GM12892 (cell line): ENCODE results near the gene KCNG2.

Experiments
- POLR2A ChIP-seq: IDR thresholded peaks from 2 replicates; pipeline ENCODE4 v1.6.1; 2011; ENCODE audit warnings: low read depth, low read length, control low read depth
- POLR2AphosphoS5 ChIP-seq: IDR thresholded peaks from 2 replicates; pipeline ENCODE4 v1.6.1; 2011; ENCODE audit warnings: low read depth, low read length, control low read depth
- TAF1 ChIP-seq: IDR thresholded peaks from 2 replicates; pipeline ENCODE4 v1.6.1; 2011; ENCODE audit warnings: low read depth, mild to moderate bottlenecking, control low read depth, low read length, borderline replicate concordance

DNA sequence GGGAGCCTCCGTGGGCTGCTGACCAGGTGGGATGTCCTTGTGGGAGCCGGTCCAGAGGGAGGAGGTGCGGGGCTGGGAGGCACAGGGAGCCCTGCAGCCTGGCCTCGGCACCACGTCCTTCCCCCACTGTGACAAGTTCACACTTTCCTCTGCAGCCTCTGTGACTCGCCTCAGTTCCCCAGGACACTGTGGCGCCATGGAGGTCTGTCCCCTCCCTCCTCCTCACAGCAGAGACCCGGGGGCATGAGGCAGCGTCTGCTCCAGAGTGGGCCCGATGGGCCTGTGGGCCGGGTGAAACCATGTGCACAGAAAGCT, 27.3 kb upstream of the KCNG2 start:
- TF ChIP-seq POLR2AphosphoS5 (no peak), POLR2A (no peak), TAF1 (no peak)
